Esophagus squamous epithelium (tissue), 4 donors: Measurements from ENCODE around the gene TSHZ2.

Experiments used
- CTCF ChIP-seq, 6 experiments: fragments of 450-650 bp in 4 of 6; fragments of 200-600 bp in 2 of 6; sonication (generic) in 2 of 6; IDR thresholded peaks; one replicate each; pipeline ENCODE4 v1.5.1; 2016 to 2019; ENCODE audit warnings: antibody characterized with exemption in 6 of 6, mild to moderate bottlenecking in 4 of 6, moderate library complexity in 4 of 6
- POLR2A ChIP-seq, 4 donors: fragments of 450-650 bp; IDR thresholded peaks; one replicate each; pipeline ENCODE4 v1.6.1; 2017; ENCODE audit warnings: antibody characterized with exemption in 4 of 4, mild to moderate bottlenecking in 4 of 4, moderate library complexity in 3 of 4

GRCh38 chr20:53278555-53278954, 306.4 kb downstream of the TSHZ2 start:
- TF ChIP-seq CTCF (IDR thresholded peaks at IDR 0.05) (no peak), POLR2A (IDR thresholded peaks at IDR 0.05) (no peak)
